22Rv1 (cell line): ENCODE results near the gene PAX1.

ENCODE experiments used
- H3K27ac ChIP-seq: fragments of 450-650 bp; 2 replicates; pipeline ENCODE4 v1.5.1; 2017
- ZFX ChIP-seq: fragments of 450-650 bp; IDR thresholded peaks from 2 replicates; pipeline ENCODE4 v1.6.1; 2017; ENCODE audit warnings: antibody characterized with exemption, borderline replicate concordance
- TF ChIP-seq, protein P1 (sequence below): fragments of 450-650 bp; IDR thresholded peaks from 2 replicates; pipeline ENCODE4 v1.5.1; 2017; ENCODE audit warnings: mild to moderate bottlenecking

Gene PAX1

DNA sequence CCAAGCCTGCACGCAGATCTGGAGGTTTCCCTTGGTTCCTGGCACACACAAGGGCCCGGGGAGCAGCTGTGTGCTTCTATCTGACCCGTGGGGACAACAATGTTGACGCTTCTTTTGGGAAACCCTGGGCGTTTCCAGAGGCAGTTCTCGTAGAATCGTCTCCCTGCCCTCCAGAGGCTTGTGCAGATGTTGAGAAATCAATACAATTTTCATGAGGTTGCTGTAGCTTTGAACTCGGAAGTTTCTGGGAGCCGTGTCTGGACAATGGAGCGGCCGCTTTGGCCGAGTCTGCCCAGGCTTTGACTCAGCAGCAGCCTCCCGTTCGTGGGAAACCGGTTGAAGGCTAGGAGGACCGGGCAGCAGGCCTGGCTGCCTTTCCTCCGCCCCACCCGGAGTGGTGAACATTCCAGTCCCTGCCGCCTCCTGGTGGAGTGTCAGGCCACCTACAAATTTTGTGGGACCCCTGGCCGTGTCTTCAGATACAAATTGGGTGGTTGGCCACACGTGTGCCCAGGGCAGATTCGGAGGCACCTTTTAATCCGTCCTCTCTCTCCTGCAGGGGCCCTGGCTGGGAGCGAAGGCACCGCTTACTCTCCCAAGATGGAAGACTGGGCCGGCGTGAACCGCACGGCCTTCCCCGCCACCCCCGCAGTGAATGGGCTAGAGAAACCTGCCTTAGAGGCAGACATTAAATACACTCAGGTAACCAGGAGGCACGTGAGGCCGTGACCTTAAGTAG lies 2.7 kb downstream of the PAX1 start:
- TF ChIP-seq ZFX, result no peak
- TF ChIP-seq, protein P1, sequence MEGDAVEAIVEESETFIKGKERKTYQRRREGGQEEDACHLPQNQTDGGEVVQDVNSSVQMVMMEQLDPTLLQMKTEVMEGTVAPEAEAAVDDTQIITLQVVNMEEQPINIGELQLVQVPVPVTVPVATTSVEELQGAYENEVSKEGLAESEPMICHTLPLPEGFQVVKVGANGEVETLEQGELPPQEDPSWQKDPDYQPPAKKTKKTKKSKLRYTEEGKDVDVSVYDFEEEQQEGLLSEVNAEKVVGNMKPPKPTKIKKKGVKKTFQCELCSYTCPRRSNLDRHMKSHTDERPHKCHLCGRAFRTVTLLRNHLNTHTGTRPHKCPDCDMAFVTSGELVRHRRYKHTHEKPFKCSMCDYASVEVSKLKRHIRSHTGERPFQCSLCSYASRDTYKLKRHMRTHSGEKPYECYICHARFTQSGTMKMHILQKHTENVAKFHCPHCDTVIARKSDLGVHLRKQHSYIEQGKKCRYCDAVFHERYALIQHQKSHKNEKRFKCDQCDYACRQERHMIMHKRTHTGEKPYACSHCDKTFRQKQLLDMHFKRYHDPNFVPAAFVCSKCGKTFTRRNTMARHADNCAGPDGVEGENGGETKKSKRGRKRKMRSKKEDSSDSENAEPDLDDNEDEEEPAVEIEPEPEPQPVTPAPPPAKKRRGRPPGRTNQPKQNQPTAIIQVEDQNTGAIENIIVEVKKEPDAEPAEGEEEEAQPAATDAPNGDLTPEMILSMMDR, result no peak
- no peak overlapping the region for H3K27ac ChIP-seq

DNA sequence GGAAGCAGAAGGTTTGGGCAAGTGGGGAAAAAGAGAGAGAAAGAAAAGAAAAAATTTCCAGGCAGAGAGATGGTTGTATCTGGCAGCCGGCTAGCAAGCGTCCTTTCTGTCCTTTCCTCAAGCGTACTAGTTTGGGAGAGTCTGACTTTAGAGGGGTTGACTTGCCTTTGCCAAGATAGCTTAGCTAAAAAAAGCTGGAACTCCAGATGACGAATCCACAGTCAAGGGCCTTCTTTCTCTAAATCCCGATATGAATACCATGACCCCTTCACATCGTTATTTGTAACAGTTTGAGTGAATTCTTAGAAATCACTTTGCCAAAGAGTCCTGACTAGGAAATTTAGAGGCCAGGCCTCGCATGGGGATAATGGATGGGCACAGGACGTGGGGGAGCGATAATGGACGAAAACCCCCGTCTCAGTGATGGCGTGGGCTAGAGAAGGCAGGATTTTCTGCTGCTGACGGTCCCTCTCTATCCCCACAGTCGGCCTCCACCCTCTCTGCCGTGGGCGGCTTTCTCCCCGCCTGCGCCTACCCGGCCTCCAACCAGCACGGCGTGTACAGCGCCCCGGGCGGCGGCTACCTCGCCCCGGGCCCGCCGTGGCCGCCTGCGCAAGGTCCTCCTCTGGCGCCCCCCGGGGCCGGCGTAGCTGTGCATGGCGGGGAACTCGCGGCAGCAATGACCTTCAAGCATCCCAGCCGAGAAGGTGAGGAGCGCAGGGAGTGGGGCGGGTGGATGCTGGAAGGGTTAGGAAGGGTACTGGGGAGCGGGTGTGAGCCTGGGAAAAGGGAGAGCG lies 3.5 kb downstream of the PAX1 start:
- TF ChIP-seq, protein P1, result no peak
- no peak for TF ChIP-seq ZFX
- H3K27ac ChIP-seq, result no peak overlapping the region

DNA sequence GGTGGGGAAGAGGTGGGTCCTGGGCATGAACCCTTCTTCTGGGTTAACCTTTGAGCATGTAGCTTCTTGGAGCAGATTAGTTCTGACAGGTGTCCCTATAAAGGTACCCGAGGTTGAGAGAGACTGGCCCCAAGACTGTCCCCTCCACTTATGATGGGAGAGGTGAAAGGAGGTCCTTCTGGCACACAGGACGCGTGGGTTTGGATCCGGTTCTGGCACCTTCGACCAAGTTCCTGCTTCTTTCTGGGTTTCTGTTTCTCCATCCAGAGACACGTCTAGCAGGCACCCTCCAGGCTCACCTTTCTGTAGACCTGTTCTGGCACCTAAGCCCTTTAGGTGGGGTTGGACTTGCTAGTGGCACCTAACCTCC lies 4.1 kb downstream of the PAX1 start:
- H3K27ac ChIP-seq, result no peak overlapping the region
- no peak for TF ChIP-seq ZFX
- TF ChIP-seq, protein P1, result no peak

DNA sequence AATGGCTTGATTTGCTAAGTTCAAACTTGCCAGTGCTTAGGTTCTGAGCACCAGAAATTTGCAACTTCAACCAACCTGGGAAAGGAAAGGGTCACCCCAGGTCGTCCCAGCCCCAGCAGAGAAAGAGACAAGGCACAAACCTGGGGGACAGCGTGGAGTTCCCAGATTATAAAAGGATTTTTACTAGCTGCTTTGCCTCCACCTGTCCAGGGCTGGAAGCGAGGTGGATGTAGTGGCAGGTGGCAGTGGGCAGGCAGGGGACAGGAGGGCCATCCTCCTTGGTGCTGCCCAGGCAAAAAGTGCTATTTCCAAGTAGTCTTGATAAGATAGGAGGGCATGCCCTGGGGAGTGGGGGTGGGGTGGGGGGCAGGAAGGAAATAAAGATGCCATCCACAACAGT lies 4.9 kb downstream of the PAX1 start:
- no peak overlapping the region for H3K27ac ChIP-seq
- TF ChIP-seq ZFX, result no peak
- TF ChIP-seq, protein P1, result no peak

DNA sequence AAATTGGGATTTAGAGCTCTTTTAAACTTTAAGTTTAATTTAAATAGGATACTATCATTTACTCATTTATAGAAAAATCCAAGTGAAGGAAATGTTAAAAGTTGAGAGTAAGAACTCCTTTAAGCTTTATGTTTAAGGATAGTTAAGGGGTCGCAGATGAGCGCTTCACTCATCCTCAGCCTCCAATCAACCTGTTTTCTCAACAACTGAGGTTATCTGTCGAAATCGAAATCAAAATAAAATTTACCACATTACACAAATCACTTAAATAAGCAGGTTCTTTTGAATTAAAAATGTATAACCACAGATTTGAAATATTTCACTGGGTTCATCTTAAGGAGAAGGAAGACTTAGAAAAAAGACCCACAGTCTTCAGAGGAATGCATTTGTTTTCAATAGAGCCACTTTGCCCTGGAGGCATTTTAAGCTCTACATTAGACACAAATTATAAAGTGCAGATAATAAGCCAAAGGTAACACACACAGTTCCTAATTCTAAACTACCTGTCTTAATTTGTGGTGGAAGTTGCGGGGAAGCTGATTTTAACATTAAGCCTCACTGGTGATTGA lies 5.5 kb downstream of the PAX1 start:
- H3K27ac ChIP-seq, result no peak overlapping the region
- no peak for TF ChIP-seq ZFX
- TF ChIP-seq, protein P1, result no peak

DNA sequence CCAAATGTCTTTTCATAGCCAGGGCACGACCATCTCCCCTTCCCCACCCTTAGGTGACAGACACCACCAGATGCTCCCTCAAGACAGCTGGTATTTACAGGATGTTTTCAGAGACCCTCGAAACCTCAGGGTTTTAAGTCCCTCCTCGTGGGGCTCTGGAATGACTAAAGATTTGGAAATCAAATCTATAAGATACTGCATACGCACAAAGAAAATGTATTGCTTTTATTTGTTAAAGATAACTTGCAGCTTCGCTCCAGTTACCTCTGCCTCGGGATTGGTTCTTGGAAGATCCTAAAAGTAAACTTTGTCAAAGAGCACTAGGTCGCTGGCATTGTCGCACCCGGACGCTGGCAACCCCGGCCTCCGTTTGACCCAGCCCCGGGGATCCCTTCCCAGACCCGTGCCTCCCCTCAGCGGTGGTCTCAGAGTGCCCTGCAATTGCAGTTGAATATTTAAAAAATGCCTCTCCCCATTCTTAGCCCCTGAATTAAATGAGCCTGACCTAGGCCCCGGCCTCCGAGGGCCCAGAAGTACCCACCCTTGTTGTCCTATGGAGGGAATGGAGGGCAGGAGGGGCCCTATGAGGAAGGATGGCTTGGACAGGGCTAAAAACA lies 7.1 kb downstream of the PAX1 start:
- H3K27ac ChIP-seq, result no peak overlapping the region
- TF ChIP-seq ZFX, result no peak
- TF ChIP-seq, protein P1, result no peak
